ENCODE results near the gene ADORA2A.

Gene ADORA2A

GRCh38 chr22:24441406-24442351 lies 14.3 kb downstream of the ADORA2A start:
- H3K4me1 ChIP-seq (ENCODE audit: low read length): peaks cover 13% of the 10 kb centered on the region; the same call in 1 of the 2 replicates

GRCh38 chr22:24442352-24442744 lies 14.9 kb downstream of the ADORA2A start:
- TF ChIP-seq CTCF (IDR thresholded peaks at IDR 0.05; ENCODE audit: low read length) (no peak), EZH2 (optimal IDR thresholded peaks at IDR 0.05; ENCODE audit: low read depth, low read length) (no peak), EZH2phosphoT487 (IDR thresholded peaks at IDR 0.05; ENCODE audit: low read length) (no peak)
- Histone ChIP-seq H4K20me1 (ENCODE audit: insufficient read depth, low read length) (no peaks in the 10 kb centered on the region), H3F3A (ENCODE audit: insufficient read depth, low read length) (no peaks in the 10 kb centered on the region), H3K27me3 (replicated peaks; ENCODE audit: insufficient read depth, low read length) (no peaks in the 10 kb centered on the region), H3K36me3 (replicated peaks; ENCODE audit: insufficient read depth, low read length) (no peaks in the 10 kb centered on the region), H3K79me2 (ENCODE audit: low read length) (peaks cover 41% of the 10 kb centered on the region), H2AFZ (ENCODE audit: low read length) (no peak overlapping the region), H3K4me2 (ENCODE audit: low read depth, low read length) (no peak overlapping the region), H3K9me2 (replicated peaks; ENCODE audit: insufficient read depth, low read length) (no peaks in the 10 kb centered on the region), H3K27ac (ENCODE audit: low read length) (no peak overlapping the region), H3K9me3 (replicated peaks; ENCODE audit: insufficient read depth, low read length) (no peaks in the 10 kb centered on the region), H3K4me3 (ENCODE audit: low read length) (no peak overlapping the region), H3K9ac (ENCODE audit: low read length) (no peak overlapping the region), H3K4me1 (ENCODE audit: low read length) (0 out of 2 replicates have a peak, but pooled peaks cover 6% of the 10 kb centered on the region)
- no peak for DNase-seq

More at GRCh38 chr22:24441406-24442351, 14.3 kb downstream of the ADORA2A start:
- Histone ChIP-seq H3K9me3 (replicated peaks; ENCODE audit: insufficient read depth, low read length) (no peaks in the 10 kb centered on the region), H3K9ac (ENCODE audit: low read length) (no peak overlapping the region), H3K79me2 (ENCODE audit: low read length) (peaks cover 48% of the 10 kb centered on the region), H3K9me2 (replicated peaks; ENCODE audit: insufficient read depth, low read length) (no peaks in the 10 kb centered on the region), H3K36me3 (replicated peaks; ENCODE audit: insufficient read depth, low read length) (no peaks in the 10 kb centered on the region), H3F3A (ENCODE audit: insufficient read depth, low read length) (no peaks in the 10 kb centered on the region), H2AFZ (ENCODE audit: low read length) (no peak overlapping the region), H4K20me1 (ENCODE audit: insufficient read depth, low read length) (no peaks in the 10 kb centered on the region), H3K27ac (ENCODE audit: low read length) (no peak overlapping the region), H3K4me2 (ENCODE audit: low read depth, low read length) (no peak overlapping the region), H3K4me3 (ENCODE audit: low read length) (no peak overlapping the region), H3K27me3 (replicated peaks; ENCODE audit: insufficient read depth, low read length) (no peaks in the 10 kb centered on the region)
- DNase-seq: no peak
- TF ChIP-seq EZH2 (optimal IDR thresholded peaks at IDR 0.05; ENCODE audit: low read depth, low read length) (no peak), CTCF (IDR thresholded peaks at IDR 0.05; ENCODE audit: low read length) (no peak), EZH2phosphoT487 (IDR thresholded peaks at IDR 0.05; ENCODE audit: low read length) (no peak)

GRCh38 chr22:24443668-24444067 lies 16.3 kb downstream of the ADORA2A start:
- Histone ChIP-seq H3K9ac (ENCODE audit: low read length) (no peak overlapping the region), H2AFZ (ENCODE audit: low read length) (no peak overlapping the region), H3K27ac (ENCODE audit: low read length) (no peak overlapping the region), H3K79me2 (ENCODE audit: low read length) (peaks cover 28% of the 10 kb centered on the region), H3K4me1 (ENCODE audit: low read length) (no peaks in the 10 kb centered on the region), H4K20me1 (ENCODE audit: insufficient read depth, low read length) (no peaks in the 10 kb centered on the region), H3F3A (ENCODE audit: insufficient read depth, low read length) (no peaks in the 10 kb centered on the region), H3K9me3 (replicated peaks; ENCODE audit: insufficient read depth, low read length) (no peaks in the 10 kb centered on the region), H3K27me3 (replicated peaks; ENCODE audit: insufficient read depth, low read length) (no peaks in the 10 kb centered on the region), H3K4me3 (ENCODE audit: low read length) (no peak overlapping the region), H3K36me3 (replicated peaks; ENCODE audit: insufficient read depth, low read length) (no peaks in the 10 kb centered on the region), H3K9me2 (replicated peaks; ENCODE audit: insufficient read depth, low read length) (no peaks in the 10 kb centered on the region), H3K4me2 (ENCODE audit: low read depth, low read length) (no peak overlapping the region)
- no peak for DNase-seq
- TF ChIP-seq CTCF (IDR thresholded peaks at IDR 0.05; ENCODE audit: low read length) (no peak), EZH2 (optimal IDR thresholded peaks at IDR 0.05; ENCODE audit: low read depth, low read length) (no peak), EZH2phosphoT487 (IDR thresholded peaks at IDR 0.05; ENCODE audit: low read length) (no peak)

All from MM.1S (cell line).